ENCODE results near the gene ITGB3.

Gene ITGB3

GRCh38 chr17:47287068-47287467, 33.4 kb downstream of the ITGB3 start:
- no peak overlapping the region for H3K4me3 ChIP-seq (ENCODE audit: low read length)
- TF ChIP-seq, protein P1, sequence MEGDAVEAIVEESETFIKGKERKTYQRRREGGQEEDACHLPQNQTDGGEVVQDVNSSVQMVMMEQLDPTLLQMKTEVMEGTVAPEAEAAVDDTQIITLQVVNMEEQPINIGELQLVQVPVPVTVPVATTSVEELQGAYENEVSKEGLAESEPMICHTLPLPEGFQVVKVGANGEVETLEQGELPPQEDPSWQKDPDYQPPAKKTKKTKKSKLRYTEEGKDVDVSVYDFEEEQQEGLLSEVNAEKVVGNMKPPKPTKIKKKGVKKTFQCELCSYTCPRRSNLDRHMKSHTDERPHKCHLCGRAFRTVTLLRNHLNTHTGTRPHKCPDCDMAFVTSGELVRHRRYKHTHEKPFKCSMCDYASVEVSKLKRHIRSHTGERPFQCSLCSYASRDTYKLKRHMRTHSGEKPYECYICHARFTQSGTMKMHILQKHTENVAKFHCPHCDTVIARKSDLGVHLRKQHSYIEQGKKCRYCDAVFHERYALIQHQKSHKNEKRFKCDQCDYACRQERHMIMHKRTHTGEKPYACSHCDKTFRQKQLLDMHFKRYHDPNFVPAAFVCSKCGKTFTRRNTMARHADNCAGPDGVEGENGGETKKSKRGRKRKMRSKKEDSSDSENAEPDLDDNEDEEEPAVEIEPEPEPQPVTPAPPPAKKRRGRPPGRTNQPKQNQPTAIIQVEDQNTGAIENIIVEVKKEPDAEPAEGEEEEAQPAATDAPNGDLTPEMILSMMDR (conservative IDR thresholded peaks at IDR 0.05; ENCODE audit: low read depth, low read length), result no peak
- DNase-seq (ENCODE audit: low read depth), result no peak

DNA sequence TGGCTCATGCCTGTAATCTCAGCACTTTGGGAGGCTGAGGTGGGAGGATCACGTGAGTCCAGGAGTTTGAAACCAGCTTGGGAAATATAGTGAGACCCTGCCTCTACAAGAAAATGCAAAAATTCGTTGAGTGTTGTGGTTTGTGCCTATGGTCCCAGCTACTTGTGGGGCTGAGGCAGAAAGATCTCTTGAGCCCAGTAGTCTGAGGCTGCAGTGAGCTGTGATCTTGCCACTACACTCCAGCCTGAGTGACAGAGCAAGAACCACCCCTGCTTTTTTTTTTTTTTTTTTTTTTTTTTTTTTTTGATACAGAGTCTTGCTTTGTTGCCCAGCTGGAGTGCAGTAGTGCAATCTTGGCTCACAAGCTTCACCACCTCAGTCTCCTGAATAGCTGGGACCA, 34.0 kb downstream of the ITGB3 start:
- no peak overlapping the region for H3K4me3 ChIP-seq (ENCODE audit: low read length)
- no peak for DNase-seq (ENCODE audit: low read depth)
- TF ChIP-seq, protein P1 (conservative IDR thresholded peaks at IDR 0.05; ENCODE audit: low read depth, low read length), result no peak

DNA sequence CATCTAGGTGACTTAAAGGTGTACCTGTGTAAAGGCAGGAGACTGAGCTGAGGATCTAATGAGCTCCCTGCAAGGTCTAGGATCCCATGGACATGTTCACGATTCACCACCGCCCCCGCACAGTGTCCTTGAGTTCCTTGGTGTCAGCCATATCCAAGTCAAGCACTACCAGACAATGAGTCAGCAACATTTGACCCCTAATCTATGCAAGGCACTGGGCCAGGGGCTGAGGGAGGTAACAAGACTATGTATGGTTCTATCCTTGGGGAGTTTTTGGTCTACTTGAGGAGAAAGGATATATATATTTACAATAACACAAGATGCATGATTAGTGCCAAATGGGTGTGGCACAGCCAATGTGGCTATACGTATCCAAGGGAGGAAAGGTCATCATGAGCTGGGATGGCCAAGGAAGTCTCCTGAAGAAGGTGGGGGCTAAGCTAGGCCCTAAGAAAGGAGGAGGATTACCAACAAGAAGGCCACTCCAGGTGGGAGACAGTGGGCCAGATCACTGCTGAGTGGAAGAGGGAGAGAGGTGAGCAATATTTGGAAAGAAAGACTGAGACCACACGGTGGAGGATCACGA, 35.0 kb downstream of the ITGB3 start:
- DNase-seq (ENCODE audit: low read depth), result no peak
- TF ChIP-seq, protein P1 (conservative IDR thresholded peaks at IDR 0.05; ENCODE audit: low read depth, low read length), result no peak
- no peak overlapping the region for H3K4me3 ChIP-seq (ENCODE audit: low read length)

GRCh38 chr17:47289302-47289701, 35.7 kb downstream of the ITGB3 start:
- TF ChIP-seq, protein P1 (conservative IDR thresholded peaks at IDR 0.05; ENCODE audit: low read depth, low read length), result no peak
- no peak for DNase-seq (ENCODE audit: low read depth)

GRCh38 chr17:47290870-47291241, 37.2 kb downstream of the ITGB3 start:
- no peak for DNase-seq (ENCODE audit: low read depth)
- TF ChIP-seq, protein P1 (conservative IDR thresholded peaks at IDR 0.05; ENCODE audit: low read depth, low read length), result no peak
- H3K4me3 ChIP-seq (ENCODE audit: low read length), result no peak overlapping the region

More at GRCh38 chr17:47289302-47289701, 35.7 kb downstream of the ITGB3 start:
- H3K4me3 ChIP-seq (ENCODE audit: low read length), result no peak overlapping the region

DNA sequence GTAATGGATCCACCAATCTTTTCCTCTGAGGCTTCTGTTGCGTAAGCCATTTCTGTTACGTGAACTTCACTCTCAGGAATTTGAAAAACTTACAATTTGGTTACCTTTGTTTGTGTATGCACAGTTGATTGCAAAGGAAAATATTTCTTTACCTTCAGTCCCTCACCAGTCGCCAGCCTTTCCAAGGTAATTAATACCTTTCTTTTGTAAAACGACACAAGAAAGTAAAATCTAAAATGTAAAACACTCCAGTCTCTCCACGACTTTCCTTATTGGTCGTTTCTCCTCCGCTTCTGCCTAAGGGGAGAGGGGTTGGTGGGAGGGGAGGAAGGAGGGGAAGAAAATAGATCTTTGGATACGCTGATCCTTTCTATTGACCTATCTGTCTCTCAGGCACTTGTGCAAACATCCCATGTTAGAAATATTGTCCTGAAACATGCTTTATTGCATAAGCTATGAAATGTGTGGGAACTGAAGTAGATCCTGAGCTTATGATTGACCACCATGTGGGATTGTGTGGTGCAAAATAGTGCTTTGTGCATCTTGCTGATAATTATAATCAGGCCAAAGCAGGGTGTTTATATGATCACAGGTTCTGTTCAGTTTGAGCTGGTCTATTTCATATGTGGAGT, 37.7 kb downstream of the ITGB3 start:
- DNase-seq (ENCODE audit: low read depth), result no peak
- no peak overlapping the region for H3K4me3 ChIP-seq (ENCODE audit: low read length)
- TF ChIP-seq, protein P1 (conservative IDR thresholded peaks at IDR 0.05; ENCODE audit: low read depth, low read length), result no peak

DNA sequence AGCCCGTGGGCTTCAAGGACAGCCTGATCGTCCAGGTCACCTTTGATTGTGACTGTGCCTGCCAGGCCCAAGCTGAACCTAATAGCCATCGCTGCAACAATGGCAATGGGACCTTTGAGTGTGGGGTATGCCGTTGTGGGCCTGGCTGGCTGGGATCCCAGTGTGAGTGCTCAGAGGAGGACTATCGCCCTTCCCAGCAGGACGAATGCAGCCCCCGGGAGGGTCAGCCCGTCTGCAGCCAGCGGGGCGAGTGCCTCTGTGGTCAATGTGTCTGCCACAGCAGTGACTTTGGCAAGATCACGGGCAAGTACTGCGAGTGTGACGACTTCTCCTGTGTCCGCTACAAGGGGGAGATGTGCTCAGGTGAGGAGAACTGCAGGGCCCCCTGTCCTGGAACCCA, 38.6 kb downstream of the ITGB3 start:
- no peak overlapping the region for H3K4me3 ChIP-seq (ENCODE audit: low read length)
- no peak for DNase-seq (ENCODE audit: low read depth)
- TF ChIP-seq, protein P1 (conservative IDR thresholded peaks at IDR 0.05; ENCODE audit: low read depth, low read length), result no peak
